Left ventricle myocardium inferior (tissue), 1 donor: ENCODE results near the gene CDH11. TPM values are rescaled to one million over a fixed set of nuclear protein-coding genes. Genes with fewer than 3 reads are reported as not detected.

Source experiments
- DNase-seq: peaks from one replicate; pipeline ENCODE4 v3.0.0-alpha.2; 2020
- H3K27ac ChIP-seq: fragments of 200-600 bp; replicated peaks from 2 replicates; pipeline ENCODE4 v1.8.0; 2021
- H3K27me3 ChIP-seq: fragments of 200-600 bp; 2 replicates; pipeline ENCODE4 v1.8.0; 2021; ENCODE audit warnings: low read depth
- H3K36me3 ChIP-seq: fragments of 200-600 bp; 2 replicates; pipeline ENCODE4 v1.8.0; 2021
- H3K4me1 ChIP-seq: fragments of 200-600 bp; 2 replicates; pipeline ENCODE4 v1.8.0; 2021
- H3K4me3 ChIP-seq: fragments of 200-600 bp; 2 replicates; pipeline ENCODE4 v1.8.0; 2021; ENCODE audit warnings: mild to moderate bottlenecking, moderate library complexity
- H3K9me3 ChIP-seq: fragments of 200-600 bp; replicated peaks from 2 replicates; pipeline ENCODE4 v1.8.0; 2021
- CTCF ChIP-seq: fragments of 200-600 bp; IDR thresholded peaks from 2 replicates; pipeline ENCODE4 v1.8.0; 2021; ENCODE audit warnings: antibody characterized with exemption, mild to moderate bottlenecking, borderline replicate concordance
- intact Hi-C: fragments of 100-400 bp; cut with micrococcal nuclease; formaldehyde crosslinking; loops from one replicate; pipeline ENCODE4 v1.11.0; 2022
- total RNA-seq: library from RNA; stranded (reverse); fragmentation: NEBNext Ultra II Directional; extraction: Animal tissue kit (Norgen Biotek cat#: 25700); gene quantifications from one replicate; pipeline ENCODE4 v1.2.1, GENCODE V29; 2021
- donor health status: DM: no; HTN: yes; CAD: no; lungs with severe emphysema.

CDH11 gene
- total RNA-seq, 1 donor from 2014 or later: 20.9 TPM

- H3K27me3 ChIP-seq: peaks cover 18% of the 10 kb centered on the region
These were observed 4.9 kb downstream of the CDH11 start for GRCh38 chr16:65116818-65117430.

GRCh38 chr16:65116216-65116615, 5.6 kb downstream of the CDH11 start:
- Histone ChIP-seq H3K9me3 (no peaks in the 10 kb centered on the region), H3K4me3 (no peak overlapping the region), H3K4me1 (peaks cover 15% of the 10 kb centered on the region), H3K27ac (no peak overlapping the region), H3K27me3 (peaks cover 13% of the 10 kb centered on the region), H3K36me3 (no peaks in the 10 kb centered on the region)
- TF ChIP-seq CTCF: no peak
- DNase-seq: no peak
- intact Hi-C loops: no loop called here

More at GRCh38 chr16:65116818-65117430, 4.9 kb downstream of the CDH11 start:
- DNase-seq: no peak
- H3K4me3 ChIP-seq: no peak overlapping the region
- H3K27ac ChIP-seq: no peak overlapping the region
- H3K9me3 ChIP-seq: no peaks in the 10 kb centered on the region
- no peak for TF ChIP-seq CTCF
- peaks cover 22% of the 10 kb centered on the region for H3K4me1 ChIP-seq
- H3K36me3 ChIP-seq: no peaks in the 10 kb centered on the region
- intact Hi-C loops: no loop called here

GRCh38 chr16:65114527-65114926, 7.3 kb downstream of the CDH11 start:
- intact Hi-C loops: no loop called here
- peaks cover 8% of the 10 kb centered on the region for H3K4me1 ChIP-seq
- H3K27ac ChIP-seq: no peak overlapping the region
- no peak overlapping the region for H3K4me3 ChIP-seq
- no peak for DNase-seq
- H3K9me3 ChIP-seq: no peaks in the 10 kb centered on the region
- H3K27me3 ChIP-seq: peaks cover 13% of the 10 kb centered on the region
- H3K36me3 ChIP-seq: no peaks in the 10 kb centered on the region
- TF ChIP-seq CTCF: no peak

- DNase-seq: no peak
- H3K27me3 ChIP-seq: peaks cover 23% of the 10 kb centered on the region
- H3K4me1 ChIP-seq: peaks cover 8% of the 10 kb centered on the region
- H3K27ac ChIP-seq: no peak overlapping the region
- H3K36me3 ChIP-seq: no peaks in the 10 kb centered on the region
- H3K4me3 ChIP-seq: no peak overlapping the region
- TF ChIP-seq CTCF: no peak
- no peaks in the 10 kb centered on the region for H3K9me3 ChIP-seq
- intact Hi-C loops: no loop called here
These were observed 8.4 kb downstream of the CDH11 start for GRCh38 chr16:65113441-65113840.

- no peak overlapping the region for H3K4me3 ChIP-seq
- no peaks in the 10 kb centered on the region for H3K9me3 ChIP-seq
- no peak for TF ChIP-seq CTCF
- no peaks in the 10 kb centered on the region for H3K4me1 ChIP-seq
- H3K36me3 ChIP-seq: no peaks in the 10 kb centered on the region
- no peak overlapping the region for H3K27ac ChIP-seq
- intact Hi-C loops: no loop called here
- DNase-seq: no peak
- H3K27me3 ChIP-seq: peaks cover 23% of the 10 kb centered on the region
These were observed 10.6 kb downstream of the CDH11 start for GRCh38 chr16:65111306-65111705.
